ENCODE data around the gene TMEM184B. TPM values are rescaled to one million over a fixed set of nuclear protein-coding genes. Genes with fewer than 3 reads are reported as not detected.
A peak's percentile ranks its signal among the peaks of the same experiment; 100 is the strongest.
"Not testable (repeated sequence)": the region's sequence is repeated elsewhere in the genome, so short reads cannot be mapped to it uniquely, and the experiment has no call there.

TMEM184B gene
- total and polyA plus RNA-seq, 4 donors: 7.5 to 12.6 (median 9.9) TPM

GRCh38 chr22:38180841-38181452 is 91.9 kb downstream of the TMEM184B start:
- peak overlapping the region; percentile 87 to 98 for H3K27ac ChIP-seq (ENCODE audit: low read depth in 1 of 2, low read length in 2 of 2)
- no peaks in the 10 kb centered on the region for H3K27me3 ChIP-seq (ENCODE audit: control insufficient read depth in 4 of 4, insufficient read depth in 4 of 4, low read length in 3 of 4)
- peaks cover 3 to 22% (median 17%) of the 10 kb centered on the region in 4 donors for H3K4me1 ChIP-seq (ENCODE audit: control insufficient read depth in 4 of 4, insufficient read depth in 4 of 4, low read length in 3 of 4)
- TF ChIP-seq MAX (IDR thresholded peaks at IDR 0.05): no peak
- no peak for TF ChIP-seq NR2F2 (IDR thresholded peaks at IDR 0.05)
- no peak for TF ChIP-seq CTCF (IDR thresholded peaks at IDR 0.05; ENCODE audit: low read depth, low read length, missing input control)
- TF ChIP-seq HNF4G (IDR thresholded peaks at IDR 0.05): no peak
- TF ChIP-seq EGR1 (IDR thresholded peaks at IDR 0.05; ENCODE audit: low read depth in 2 of 2): no peak
- TF ChIP-seq RXRA (IDR thresholded peaks at IDR 0.05): peak in 1 of 2 donors; percentile 49
- TF ChIP-seq REST (IDR thresholded peaks at IDR 0.05): no peak
- TF ChIP-seq ZBTB33 (IDR thresholded peaks at IDR 0.05): no peak
- TF ChIP-seq YY1 (IDR thresholded peaks at IDR 0.05): no peak
- TF ChIP-seq HNF4A (conservative IDR thresholded peaks at IDR 0.05): peak in 1 of 2 donors; percentile 51
- WGBS: 19% methylated on average over 14 of the region's 14 CpGs
- no peaks in the 10 kb centered on the region for H3K36me3 ChIP-seq (ENCODE audit: control insufficient read depth in 4 of 4, insufficient read depth in 3 of 4, low read depth in 1 of 4, low read length in 3 of 4)
- peak; percentile 66 for DNase-seq (ENCODE audit: low spot score)
- H3K9ac ChIP-seq (ENCODE audit: low read depth in 1 of 2, low read length in 2 of 2): peak overlapping the region; percentile 76 to 95
- peak overlapping the region; percentile 55 to 84 (median 55) for H3K4me3 ChIP-seq (ENCODE audit: low read depth in 1 of 3, low read length in 3 of 3)
- no peaks in the 10 kb centered on the region for H3K9me3 ChIP-seq (ENCODE audit: control insufficient read depth in 4 of 4, low read length in 3 of 4)

- H3K4me3 ChIP-seq (ENCODE audit: low read depth in 1 of 3, low read length in 3 of 3): not testable (repeated sequence)
These were observed 94.2 kb downstream of the TMEM184B start for GRCh38 chr22:38178605-38178937.

More at GRCh38 chr22:38178605-38178937, 94.2 kb downstream of the TMEM184B start:
- not testable (repeated sequence) for H3K27me3 ChIP-seq (ENCODE audit: control insufficient read depth in 4 of 4, insufficient read depth in 4 of 4, low read length in 3 of 4); H3K9me3 ChIP-seq (ENCODE audit: control insufficient read depth in 4 of 4, low read length in 3 of 4); DNase-seq (ENCODE audit: low spot score); H3K9ac ChIP-seq (ENCODE audit: low read depth in 1 of 2, low read length in 2 of 2); H3K36me3 ChIP-seq (ENCODE audit: control insufficient read depth in 4 of 4, insufficient read depth in 3 of 4, low read depth in 1 of 4, low read length in 3 of 4)
- Histone ChIP-seq H3K27ac (ENCODE audit: low read depth in 1 of 2, low read length in 2 of 2) (peak overlapping the region; percentile 89 to 92), H3K4me1 (ENCODE audit: control insufficient read depth in 4 of 4, insufficient read depth in 4 of 4, low read length in 3 of 4) (peaks cover 3 to 25% (median 17%) of the 10 kb centered on the region in 4 donors)
- WGBS: 95% methylated on average over 7 of the region's 7 CpGs

All from liver (tissue), 9 donors.